Medulla oblongata (tissue), 1 donor: ENCODE data around the gene YTHDF2.
"Not testable (repeated sequence)": the region's sequence is repeated elsewhere in the genome, so short reads cannot be mapped to it uniquely, and the experiment has no call there.

Source experiments
- DNase-seq: peaks from one replicate; pipeline ENCODE4 v3.0.0-alpha.2; 2015; ENCODE audit errors: extremely low spot score

Gene YTHDF2

DNA sequence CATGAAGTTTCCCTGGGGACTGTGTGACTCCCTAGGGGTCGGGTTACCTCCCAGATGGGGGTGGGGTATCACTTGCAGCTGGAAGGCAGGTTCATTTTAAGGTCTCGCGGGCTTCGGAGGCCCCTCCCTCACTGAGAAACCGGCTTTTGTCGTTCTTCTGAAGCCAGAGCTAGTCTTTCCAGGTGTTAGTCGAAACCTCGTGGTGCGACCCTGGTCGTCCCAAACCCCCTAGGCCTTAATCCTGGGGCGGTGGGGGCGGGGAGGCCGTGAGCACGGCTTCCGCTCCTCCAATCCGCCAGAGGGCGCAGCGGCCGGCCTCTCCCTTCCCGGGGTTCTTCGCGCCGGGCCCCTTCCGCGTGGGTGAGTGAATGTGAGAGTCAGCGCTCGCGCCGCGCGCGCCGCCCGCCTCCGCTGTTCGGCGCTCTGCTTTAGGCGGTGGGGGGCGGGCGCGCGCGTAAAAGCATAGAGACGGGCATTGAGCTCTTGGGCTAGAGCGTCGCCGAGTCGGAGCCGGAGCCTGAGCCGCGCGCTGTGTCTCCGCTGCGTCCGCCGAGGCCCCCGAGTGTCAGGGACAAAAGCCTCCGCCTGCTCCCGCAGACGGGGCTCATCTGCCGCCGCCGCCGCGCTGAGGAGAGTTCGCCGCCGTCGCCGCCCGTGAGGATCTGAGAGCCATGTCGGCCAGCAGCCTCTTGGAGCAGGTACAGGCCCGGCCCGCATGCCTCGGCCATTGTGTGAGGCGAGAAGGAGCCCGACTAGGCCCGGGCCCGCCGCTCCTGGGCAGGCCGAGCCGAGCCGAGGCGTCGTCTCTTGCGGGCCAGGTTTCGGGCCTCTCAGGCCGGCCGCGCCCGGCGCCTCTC, at the start of gene YTHDF2:
YTHDF2 (plus strand) TSS at position 491 of the 857 bp plus-strand sequence; CDS start at position 672, 181 bp downstream.
- peak; percentile 96 for DNase-seq

- DNase-seq: not testable (repeated sequence)
Observed at GRCh38 chr1:28691627-28692026, 45.1 kb upstream of the YTHDF2 start.

GRCh38 chr1:28703629-28704028, 33.1 kb upstream of the YTHDF2 start:
- DNase-seq: no peak

- no peak for DNase-seq
Observed at GRCh38 chr1:28716336-28716735, 20.4 kb upstream of the YTHDF2 start.

- DNase-seq: no peak
Observed at GRCh38 chr1:28718166-28718565, 18.6 kb upstream of the YTHDF2 start.

DNA sequence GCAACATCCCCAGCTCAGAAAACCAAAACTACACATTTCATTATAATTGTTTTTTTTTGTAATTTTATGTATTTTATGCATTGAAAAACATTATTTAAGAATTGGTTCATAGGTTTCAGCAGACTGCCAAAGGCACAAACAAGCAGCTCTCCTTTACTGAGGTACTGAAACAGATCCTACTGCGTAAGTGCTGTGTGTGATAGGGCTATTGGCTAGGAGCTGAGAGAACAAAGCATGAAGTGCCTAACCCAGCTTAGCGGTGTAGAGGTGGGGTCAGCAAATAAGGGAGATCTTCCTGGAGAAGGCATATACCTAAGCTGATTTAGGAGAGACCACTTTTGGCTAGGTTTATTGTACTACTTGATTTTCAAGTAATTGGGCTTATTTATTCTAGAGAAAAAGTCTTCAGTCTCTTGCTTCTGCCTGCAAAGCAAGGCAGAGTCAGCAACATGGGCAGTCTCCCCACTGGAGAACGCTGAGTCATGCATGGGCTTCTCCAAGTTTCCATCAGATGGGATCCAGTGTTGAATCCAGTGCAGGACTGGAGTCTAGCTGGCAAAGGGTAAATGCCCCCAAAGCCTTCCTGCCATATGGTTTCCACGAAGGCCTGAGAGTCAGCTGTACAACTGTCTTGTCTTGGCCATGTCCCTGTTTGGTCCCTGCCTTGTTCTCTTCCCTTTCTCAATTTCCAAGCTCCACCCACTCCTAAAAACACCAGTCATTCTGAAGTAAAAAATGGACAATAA, 18.0 kb upstream of the YTHDF2 start:
- no peak for DNase-seq

GRCh38 chr1:28719332-28719619, 17.5 kb upstream of the YTHDF2 start:
- no peak for DNase-seq

- no peak for DNase-seq
Observed at GRCh38 chr1:28720376-28720775, 16.4 kb upstream of the YTHDF2 start.

DNA sequence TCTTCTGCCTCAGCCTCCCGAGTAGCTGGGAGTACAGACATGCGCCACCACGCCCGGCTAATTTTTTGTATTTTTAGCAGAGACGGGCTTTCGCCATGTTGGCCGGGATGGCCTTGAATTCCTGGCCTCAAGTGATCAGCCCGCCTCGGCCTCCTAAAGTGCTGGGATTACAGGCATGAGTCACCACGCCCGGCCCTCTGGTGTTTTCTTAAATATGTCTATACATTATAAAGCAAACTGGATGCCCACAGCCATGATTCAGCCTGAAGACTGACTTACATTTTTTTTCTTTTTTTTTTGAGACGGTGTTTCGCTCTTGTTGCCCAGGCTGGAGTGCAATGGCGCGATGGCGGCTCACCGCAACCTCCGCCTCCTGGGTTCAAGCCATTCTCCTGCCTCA, 14.8 kb upstream of the YTHDF2 start:
- not testable (repeated sequence) for DNase-seq

GRCh38 chr1:28725365-28725764, 11.4 kb upstream of the YTHDF2 start:
- DNase-seq: not testable (repeated sequence)

DNA sequence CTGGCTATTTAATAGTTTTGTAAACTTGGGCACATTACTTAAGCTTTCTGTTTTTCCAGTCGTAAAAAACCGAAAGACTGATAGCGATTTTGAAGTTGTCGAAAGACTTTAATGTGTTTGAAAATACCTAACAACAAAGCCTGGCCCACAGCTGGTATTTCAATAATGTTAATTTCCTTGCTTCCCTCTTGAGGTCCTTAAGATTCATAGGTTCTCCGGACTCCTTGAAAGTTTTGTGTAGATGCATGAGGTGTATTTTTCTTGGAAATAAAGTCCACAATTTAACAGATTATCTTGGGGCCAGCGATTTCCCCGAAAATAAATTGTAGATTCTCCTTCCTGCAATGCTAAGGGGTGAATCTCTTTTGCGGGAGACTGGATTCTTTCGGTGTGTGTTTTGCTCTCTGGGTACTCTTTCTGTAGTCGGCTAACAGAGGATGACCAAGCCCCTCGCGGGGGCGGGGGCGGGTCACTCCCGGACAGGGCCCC, 735 bp upstream of the YTHDF2 start:
- no peak for DNase-seq

DNA sequence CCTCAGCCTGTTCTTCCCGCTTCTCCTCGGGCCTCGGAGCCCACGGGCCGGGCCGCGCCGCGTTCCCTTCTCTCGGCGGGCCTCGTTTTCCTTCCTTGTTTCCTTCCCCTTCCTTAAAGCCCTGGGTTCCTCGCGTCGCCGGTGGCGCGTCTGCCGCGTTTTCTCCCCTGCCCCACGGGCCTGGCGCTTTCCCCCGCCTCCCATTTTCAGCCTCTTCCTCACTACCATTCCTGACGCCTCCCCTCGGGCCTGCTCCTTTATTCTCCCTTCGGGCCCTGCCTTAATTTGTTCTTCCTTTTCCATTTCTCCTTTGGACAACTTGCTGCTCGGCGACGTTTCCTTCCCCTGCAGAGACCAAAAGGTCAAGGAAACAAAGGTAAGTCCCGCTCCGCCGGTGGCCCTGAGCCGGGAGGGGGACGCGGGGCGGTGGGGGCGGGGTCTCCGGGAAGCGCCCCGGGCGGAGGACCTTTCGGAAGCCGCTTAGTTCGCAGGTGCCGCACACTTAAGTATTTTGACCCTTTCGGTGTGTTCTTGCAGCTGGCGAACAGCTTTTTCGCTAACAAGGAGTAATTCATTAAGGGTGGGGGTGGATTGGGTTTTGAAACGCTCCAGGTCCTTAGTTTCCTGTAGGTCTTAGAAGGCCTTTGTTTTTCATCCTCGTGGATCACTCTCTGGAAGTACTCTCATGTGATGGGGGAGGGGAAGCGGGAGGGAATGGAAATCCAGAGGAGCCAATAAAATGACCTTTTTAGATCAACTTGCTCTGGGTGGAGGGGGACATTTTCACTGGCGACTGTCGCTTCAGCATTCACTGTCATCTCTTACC, 780 bp downstream of the YTHDF2 start:
- peak; percentile 56 for DNase-seq

DNA sequence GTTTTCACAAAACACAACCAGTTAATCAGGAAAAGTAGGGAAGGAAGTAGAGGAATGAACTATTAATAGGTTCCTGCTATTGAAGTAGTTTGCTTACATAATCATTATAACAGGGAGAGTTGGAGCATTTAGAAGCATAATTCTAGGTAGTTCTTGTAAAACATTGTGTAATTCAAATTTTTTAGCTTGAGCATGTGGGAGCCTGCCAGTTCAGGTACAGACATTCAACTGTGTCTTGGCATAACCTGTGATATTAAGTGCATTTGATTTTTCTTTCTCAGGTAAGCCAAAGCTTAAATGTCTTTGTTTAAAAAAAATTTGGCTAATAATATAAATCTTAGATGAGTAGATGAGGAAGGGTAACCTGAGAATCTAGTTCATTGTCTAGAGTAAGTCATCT, 3.4 kb downstream of the YTHDF2 start:
- no peak for DNase-seq

DNA sequence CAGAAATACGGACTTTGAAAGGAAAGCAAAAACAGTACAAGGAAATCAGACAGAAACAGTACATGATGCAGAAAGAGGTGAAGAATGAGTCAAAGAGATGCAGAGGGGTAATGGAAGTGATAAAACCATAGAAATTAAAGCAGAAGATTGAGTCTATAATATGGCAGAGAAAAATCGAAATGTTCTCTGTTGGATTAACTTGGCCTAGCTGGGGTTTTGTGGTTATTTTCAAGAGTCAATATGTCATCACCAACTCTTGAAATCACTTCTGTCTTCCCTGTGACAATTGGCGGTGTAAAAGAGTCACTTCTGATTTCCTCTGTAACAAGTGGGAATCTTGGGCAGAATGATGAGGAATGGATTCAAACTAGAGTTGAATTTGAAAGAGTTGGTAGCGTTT, 7.4 kb downstream of the YTHDF2 start:
- no peak for DNase-seq

GRCh38 chr1:28745653-28746173, 9.0 kb downstream of the YTHDF2 start:
- DNase-seq: no peak

GRCh38 chr1:28750330-28750729, 13.6 kb downstream of the YTHDF2 start:
- DNase-seq: no peak

DNA sequence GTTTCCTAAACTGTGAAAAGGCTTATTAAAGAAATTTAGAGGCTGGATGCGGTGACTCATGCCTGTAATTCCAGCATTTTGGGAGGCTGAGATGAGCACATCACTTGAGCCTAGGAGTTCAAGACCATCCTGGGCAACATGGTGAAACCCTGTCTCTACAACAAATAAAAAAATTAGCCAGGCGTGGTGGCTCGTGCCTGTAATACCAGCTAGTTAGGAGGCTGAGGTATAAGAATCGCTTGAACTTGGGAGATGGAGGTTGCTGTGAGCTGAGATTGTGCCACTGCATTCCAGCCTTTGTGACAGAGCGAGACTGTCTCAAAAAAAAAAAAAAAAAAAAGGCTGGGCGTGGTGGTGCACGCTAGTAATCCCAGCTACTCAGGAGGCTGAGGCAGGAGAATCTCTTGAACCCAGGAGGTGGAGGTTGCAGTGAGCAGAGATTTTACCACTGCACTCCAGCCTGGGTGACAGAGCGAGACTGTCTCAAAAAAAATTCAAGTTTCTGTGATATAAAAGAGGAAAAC, 14.1 kb downstream of the YTHDF2 start:
- not testable (repeated sequence) for DNase-seq

DNA sequence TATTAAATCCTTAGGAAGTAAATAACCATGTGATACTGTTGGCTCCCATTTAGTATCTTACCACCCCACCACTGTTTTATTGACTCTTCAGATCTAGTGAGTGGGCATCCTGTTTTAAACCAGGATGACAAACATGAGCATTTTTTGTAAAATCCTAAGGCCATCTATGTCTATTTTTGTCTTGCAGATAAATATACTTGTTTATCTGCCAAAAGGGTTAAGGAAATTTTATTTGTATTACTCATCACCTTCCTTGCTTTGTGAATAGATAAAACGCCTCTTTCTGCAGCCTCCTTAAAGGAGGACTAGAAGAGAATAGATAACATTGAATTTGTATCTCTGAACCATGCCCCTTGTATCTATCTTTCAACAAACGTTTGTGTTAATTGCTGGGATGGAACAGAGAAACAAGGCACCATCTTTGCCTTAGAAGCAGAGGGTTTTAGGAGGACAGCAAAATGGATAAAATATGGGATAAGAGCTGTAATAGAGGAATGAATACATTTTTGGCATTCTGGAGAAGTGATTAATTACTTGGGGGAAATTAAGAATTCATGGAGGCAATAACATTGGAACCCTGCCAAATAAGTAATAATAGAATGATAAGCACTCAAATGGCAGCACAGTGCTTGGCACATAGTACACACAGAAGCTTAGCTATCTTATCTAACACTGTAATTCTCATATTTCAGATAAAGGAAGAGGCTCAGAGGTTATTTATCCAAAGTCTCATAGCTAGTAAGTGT, 14.7 kb downstream of the YTHDF2 start:
- DNase-seq: no peak

DNA sequence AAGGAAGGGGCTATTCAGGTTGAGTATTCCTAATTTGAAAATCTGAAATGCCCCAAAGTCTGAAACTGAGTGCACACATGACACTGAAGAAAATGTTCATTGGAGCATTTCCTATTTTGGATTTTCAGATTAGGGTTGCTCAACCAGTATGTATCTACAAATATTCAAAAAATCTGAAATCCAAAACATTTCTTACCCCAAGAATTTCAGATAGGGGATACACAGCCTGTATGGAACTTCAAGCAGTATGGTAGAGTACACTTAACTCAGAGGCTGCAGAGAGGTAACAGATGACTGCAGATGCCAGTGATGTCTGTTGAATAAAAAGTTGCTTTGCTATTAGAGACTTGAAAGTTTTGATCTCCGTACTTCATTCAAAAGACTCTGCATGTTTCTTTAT, 19.0 kb downstream of the YTHDF2 start:
- DNase-seq: no peak

GRCh38 chr1:28756846-28757245, 20.1 kb downstream of the YTHDF2 start:
- no peak for DNase-seq

DNA sequence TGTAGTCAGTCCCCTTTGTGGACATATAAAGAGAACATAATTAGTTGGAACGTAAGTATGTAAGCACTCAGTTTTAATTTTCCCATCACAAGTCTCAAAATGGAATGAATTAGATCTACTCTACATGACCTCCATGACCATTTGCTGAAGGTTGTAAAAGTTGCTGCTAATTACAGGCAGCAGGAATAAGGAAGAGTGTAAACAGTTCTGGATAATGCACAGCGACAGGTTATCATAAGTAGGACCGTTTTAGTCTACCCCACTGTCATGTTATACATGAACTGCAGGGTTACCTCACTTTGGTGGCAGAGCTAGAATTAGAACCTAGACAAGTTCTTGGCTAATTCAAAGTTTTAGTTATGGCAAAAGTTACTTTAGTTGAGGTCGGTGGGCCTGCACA, 21.7 kb downstream of the YTHDF2 start:
- DNase-seq: no peak
